Activated naive CD4-positive, alpha-beta T cell treated with anti-CD3 and anti-CD28 coated beads for 36 hours (primary cell): ENCODE data around the gene OLFML1. TPM values are rescaled to one million over a fixed set of nuclear protein-coding genes. Genes with fewer than 3 reads are reported as not detected.

ENCODE experiments used
- CTCF ChIA-PET: fragments of 350-600 bp; sonication (Branson Sonifier 250); formaldehyde crosslinking; loops from one replicate; lab custom pipeline; 2021; ENCODE audit warnings: antibody characterized with exemption; lab: Charles Lee
- DNase-seq: peaks from one replicate; pipeline ENCODE4 v3.0.0-alpha.2; 2020
- H3K27ac Mint-ChIP-seq: one replicate; pipeline ENCODE4 v1.8.0; 2021; ENCODE audit warnings: mild to moderate bottlenecking, mixed read lengths
- H3K27me3 Mint-ChIP-seq: one replicate; pipeline ENCODE4 v1.8.0; 2021; ENCODE audit warnings: low read depth, mixed read lengths
- H3K36me3 Mint-ChIP-seq: one replicate; pipeline ENCODE4 v1.8.0; 2021; ENCODE audit warnings: low read depth, mixed read lengths
- H3K4me1 Mint-ChIP-seq: one replicate; pipeline ENCODE4 v1.8.0; 2021; ENCODE audit warnings: low read depth, mixed read lengths
- H3K4me3 Mint-ChIP-seq: one replicate; pipeline ENCODE4 v1.8.0; 2021; ENCODE audit warnings: mild to moderate bottlenecking, moderate library complexity, mixed read lengths
- H3K9me3 Mint-ChIP-seq: one replicate; pipeline ENCODE4 v1.8.0; 2021; ENCODE audit warnings: mixed read lengths
- intact Hi-C: fragments of 100-400 bp; cut with micrococcal nuclease; formaldehyde crosslinking; loops from one replicate; pipeline ENCODE4 v1.15.1; 2023
- total RNA-seq, 2 experiments: library from RNA; stranded (reverse); gene quantifications; one replicate each; pipeline ENCODE4 v1.2.3, GENCODE V29; 2021

Gene OLFML1
- total RNA-seq = not detected

GRCh38 chr11:7485186-7486097 is at the start of gene OLFML1:
TSS of gene OLFML1 (plus strand) at chr11:7485506. CDS start at chr11:7485876, 370 bp downstream.
- CTCF ChIA-PET = interaction anchor here (1.1 kb wide), 1 partner anchor 20 kb away, joined by 3 read pairs; no protein-coding TSS in a partner anchor
- no peak for DNase-seq
- Mint-ChIP-seq H3K27ac (no peak within 1 kb of the TSS), H3K4me1 (no peaks in the 10 kb centered on the region), H3K4me3 (no peak within 1 kb of the TSS), H3K27me3 (no peaks in the 10 kb centered on the region), H3K9me3 (no peaks in the 10 kb centered on the region), H3K36me3 (no peaks in the 10 kb centered on the region)
- intact Hi-C loops = no loop called here

GRCh38 chr11:7436146-7436545 is 49.2 kb upstream of the OLFML1 start:
- H3K27me3 Mint-ChIP-seq = no peaks in the 10 kb centered on the region
- no peaks in the 10 kb centered on the region for H3K9me3 Mint-ChIP-seq
- CTCF ChIA-PET = interaction anchor here (0.8 to 1.6 kb wide), 5 partner anchors 12 to 336 kb away, joined by 3 to 5 read pairs (median 3); no protein-coding TSS in a partner anchor
- DNase-seq = no peak
- no peak overlapping the region for H3K4me3 Mint-ChIP-seq
- intact Hi-C loops = loop anchor here (2.0 kb wide), 1 partner anchor 13 kb away; no protein-coding TSS in a partner anchor
- no peaks in the 10 kb centered on the region for H3K36me3 Mint-ChIP-seq
- H3K4me1 Mint-ChIP-seq = peaks cover 11% of the 10 kb centered on the region
- no peak overlapping the region for H3K27ac Mint-ChIP-seq

GRCh38 chr11:7436657-7437056 is 48.6 kb upstream of the OLFML1 start:
- intact Hi-C loops = loop anchor here (2.0 kb wide), 1 partner anchor 14 kb away; no protein-coding TSS in a partner anchor
- H3K4me1 Mint-ChIP-seq = peaks cover 11% of the 10 kb centered on the region
- no peaks in the 10 kb centered on the region for H3K27me3 Mint-ChIP-seq
- H3K36me3 Mint-ChIP-seq = no peaks in the 10 kb centered on the region
- no peak overlapping the region for H3K4me3 Mint-ChIP-seq
- DNase-seq = peak; percentile 49
- no peaks in the 10 kb centered on the region for H3K9me3 Mint-ChIP-seq
- H3K27ac Mint-ChIP-seq = no peak overlapping the region
- CTCF ChIA-PET = interaction anchor here (0.8 to 1.6 kb wide), 5 partner anchors 13 to 337 kb away, joined by 3 to 5 read pairs (median 3); no protein-coding TSS in a partner anchor

- intact Hi-C loops = loop anchor here (2.0 kb wide), 1 partner anchor 15 kb away; no protein-coding TSS in a partner anchor
- Mint-ChIP-seq H3K27ac (no peak overlapping the region), H3K4me3 (no peak overlapping the region), H3K36me3 (no peaks in the 10 kb centered on the region), H3K27me3 (no peaks in the 10 kb centered on the region), H3K9me3 (no peaks in the 10 kb centered on the region), H3K4me1 (peaks cover 11% of the 10 kb centered on the region)
- no peak for DNase-seq
- CTCF ChIA-PET = no interaction called here
Measured at GRCh38 chr11:7437696-7438095, 47.6 kb upstream of the OLFML1 start.

- DNase-seq = no peak
- H3K27me3 Mint-ChIP-seq = no peaks in the 10 kb centered on the region
- H3K4me1 Mint-ChIP-seq = peaks cover 11% of the 10 kb centered on the region
- no peak overlapping the region for H3K27ac Mint-ChIP-seq
- intact Hi-C loops = loop anchor here (5.0 kb wide), 1 partner anchor 252 kb away; no protein-coding TSS in a partner anchor
- H3K4me3 Mint-ChIP-seq = no peak overlapping the region
- CTCF ChIA-PET = interaction anchor here (0.6 to 4.4 kb wide), 3 partner anchors 11 to 145 kb away, joined by 3 to 37 read pairs (median 10); no protein-coding TSS in a partner anchor
- H3K36me3 Mint-ChIP-seq = no peaks in the 10 kb centered on the region
- H3K9me3 Mint-ChIP-seq = no peaks in the 10 kb centered on the region
Measured at GRCh38 chr11:7439746-7440320, 45.5 kb upstream of the OLFML1 start.

GRCh38 chr11:7442588-7443215 is 42.6 kb upstream of the OLFML1 start:
- Mint-ChIP-seq H3K27ac (no peak overlapping the region), H3K36me3 (no peaks in the 10 kb centered on the region), H3K9me3 (no peaks in the 10 kb centered on the region), H3K4me1 (no peaks in the 10 kb centered on the region), H3K27me3 (no peaks in the 10 kb centered on the region), H3K4me3 (no peak overlapping the region)
- intact Hi-C loops = loop anchor here (1.0 to 5.0 kb wide), 6 partner anchors 89 to 630 kb away; no protein-coding TSS in a partner anchor
- CTCF ChIA-PET = interaction anchor here (0.7 to 4.4 kb wide), 16 partner anchors 8 to 630 kb away, joined by 3 to 37 read pairs (median 4); no protein-coding TSS in a partner anchor
- DNase-seq = peak; percentile 87

- Mint-ChIP-seq H3K27ac (no peak overlapping the region), H3K36me3 (no peaks in the 10 kb centered on the region), H3K9me3 (no peaks in the 10 kb centered on the region), H3K4me3 (no peak overlapping the region), H3K4me1 (no peaks in the 10 kb centered on the region), H3K27me3 (no peaks in the 10 kb centered on the region)
- intact Hi-C loops = loop anchor here (5.0 kb wide), 1 partner anchor 248 kb away; no protein-coding TSS in a partner anchor
- no peak for DNase-seq
- CTCF ChIA-PET = interaction anchor here (0.7 to 2.7 kb wide), 4 partner anchors 15 to 616 kb away, joined by 3 to 15 read pairs (median 3); no protein-coding TSS in a partner anchor
Measured at GRCh38 chr11:7444091-7444981, 41.0 kb upstream of the OLFML1 start.

- no peak for DNase-seq
- H3K4me3 Mint-ChIP-seq = no peak overlapping the region
Measured at GRCh38 chr11:7445564-7445963, 39.7 kb upstream of the OLFML1 start.

GRCh38 chr11:7448201-7448600 is 37.1 kb upstream of the OLFML1 start:
- intact Hi-C loops = no loop called here
- Mint-ChIP-seq H3K9me3 (no peaks in the 10 kb centered on the region), H3K36me3 (no peaks in the 10 kb centered on the region), H3K4me3 (no peak overlapping the region), H3K27me3 (no peaks in the 10 kb centered on the region), H3K4me1 (no peaks in the 10 kb centered on the region), H3K27ac (no peak overlapping the region)
- no peak for DNase-seq
- CTCF ChIA-PET = no interaction called here

More at GRCh38 chr11:7445564-7445963, 39.7 kb upstream of the OLFML1 start:
- H3K4me1 Mint-ChIP-seq = no peaks in the 10 kb centered on the region
- H3K27ac Mint-ChIP-seq = no peak overlapping the region
- no peaks in the 10 kb centered on the region for H3K9me3 Mint-ChIP-seq
- no peaks in the 10 kb centered on the region for H3K36me3 Mint-ChIP-seq
- intact Hi-C loops = no loop called here
- CTCF ChIA-PET = interaction anchor here (0.9 kb wide), 1 partner anchor 347 kb away, joined by 3 read pairs; no protein-coding TSS in a partner anchor
- H3K27me3 Mint-ChIP-seq = no peaks in the 10 kb centered on the region

- intact Hi-C loops = no loop called here
- H3K36me3 Mint-ChIP-seq = no peaks in the 10 kb centered on the region
- no peaks in the 10 kb centered on the region for H3K27me3 Mint-ChIP-seq
- no peak overlapping the region for H3K4me3 Mint-ChIP-seq
- H3K27ac Mint-ChIP-seq = no peak overlapping the region
- no peak for DNase-seq
- H3K9me3 Mint-ChIP-seq = no peaks in the 10 kb centered on the region
- no peaks in the 10 kb centered on the region for H3K4me1 Mint-ChIP-seq
- CTCF ChIA-PET = interaction anchor here (1.0 to 2.2 kb wide), 2 partner anchors 8 to 637 kb away, joined by 3 to 10 read pairs; no protein-coding TSS in a partner anchor
Measured at GRCh38 chr11:7449211-7449840, 36.0 kb upstream of the OLFML1 start.
